CD4-positive, CD25-positive, alpha-beta regulatory T cell (primary cell): Measurements from ENCODE around the gene MPP2. TPM values are rescaled to one million over a fixed set of nuclear protein-coding genes. Genes with fewer than 3 reads are reported as not detected.

Source experiments
- ATAC-seq, 2 donors: fragments of 150-1000 bp; cut with Tn5 transposase; one replicate each; pipeline ENCODE4 v1.10.0; 2021; ENCODE audit warnings: low read depth in 2 of 2, moderate number of reproducible peaks in 2 of 2, moderate library complexity in 1 of 2
- DNase-seq, 3 donors: peaks; one replicate each; pipeline versions ENCODE4 v3.0.0 to v3.0.0-alpha.2; 2012 to 2022; ENCODE audit warnings: mixed read lengths in 1 of 3
- H3K27ac ChIP-seq: one replicate; pipeline ENCODE4 v1.7.0; 2013; ENCODE audit warnings: mild to moderate bottlenecking, low read length; ENCODE audit not compliant: insufficient read depth, poor library complexity, severe bottlenecking
- H3K27me3 ChIP-seq: one replicate; pipeline ENCODE4 v1.7.0; 2013; ENCODE audit warnings: low read length; ENCODE audit not compliant: control insufficient read depth, insufficient read depth
- H3K36me3 ChIP-seq: one replicate; pipeline ENCODE4 v1.7.0; 2013; ENCODE audit warnings: mild to moderate bottlenecking, low read length, moderate library complexity; ENCODE audit not compliant: control insufficient read depth, insufficient read depth
- H3K4me1 ChIP-seq: 2 replicates; pipeline ENCODE4 v1.7.0; 2013; ENCODE audit warnings: mild to moderate bottlenecking, low read length; ENCODE audit not compliant: insufficient read depth, control insufficient read depth, poor library complexity, severe bottlenecking
- H3K4me3 ChIP-seq: one replicate; pipeline ENCODE4 v1.7.0; 2013; ENCODE audit warnings: low read depth, mild to moderate bottlenecking, low read length, moderate library complexity
- H3K9me3 ChIP-seq, 2 experiments: 1 replicate in 1 of 2; 2 replicates in 1 of 2; pipeline ENCODE4 v1.7.0; 2013; ENCODE audit warnings: low read length in 2 of 2, mild to moderate bottlenecking in 1 of 2, moderate library complexity in 1 of 2; ENCODE audit not compliant: control insufficient read depth in 2 of 2
- H3K27ac Mint-ChIP-seq, 3 donors: one replicate each; pipeline ENCODE4 v1.8.0; 2020 to 2022; ENCODE audit warnings: mild to moderate bottlenecking in 3 of 3, mixed read lengths in 3 of 3, moderate library complexity in 2 of 3
- H3K27me3 Mint-ChIP-seq: one replicate; pipeline ENCODE4 v1.8.0; 2022; ENCODE audit warnings: mild to moderate bottlenecking, mixed read lengths
- H3K36me3 Mint-ChIP-seq: one replicate; pipeline ENCODE4 v1.8.0; 2020; ENCODE audit warnings: mixed read lengths
- H3K4me1 Mint-ChIP-seq, 4 donors: one replicate each; pipeline ENCODE4 v1.8.0; 2020 to 2022; ENCODE audit warnings: mixed read lengths in 4 of 4, mild to moderate bottlenecking in 1 of 4
- H3K4me3 Mint-ChIP-seq, 4 donors: one replicate each; pipeline ENCODE4 v1.8.0; 2020 to 2022; ENCODE audit warnings: mild to moderate bottlenecking in 4 of 4, mixed read lengths in 4 of 4, moderate library complexity in 3 of 4
- H3K9me3 Mint-ChIP-seq, 7 donors: one replicate each; pipeline ENCODE4 v1.8.0; 2020 to 2022; ENCODE audit warnings: mixed read lengths in 7 of 7, mild to moderate bottlenecking in 3 of 7, moderate library complexity in 2 of 7
- polyA plus RNA-seq, 4 donors: library from polyadenylated mRNA; unstranded; fragments of 300-500 nt; fragmentation: Illumina TruSeq; gene quantifications; one replicate each; pipeline ENCODE4 v1.2.3, GENCODE V29; 2021
- total RNA-seq: library from RNA; stranded (reverse); gene quantifications from one replicate; pipeline ENCODE4 v1.2.3, GENCODE V29; 2022

MPP2 gene, protein sequence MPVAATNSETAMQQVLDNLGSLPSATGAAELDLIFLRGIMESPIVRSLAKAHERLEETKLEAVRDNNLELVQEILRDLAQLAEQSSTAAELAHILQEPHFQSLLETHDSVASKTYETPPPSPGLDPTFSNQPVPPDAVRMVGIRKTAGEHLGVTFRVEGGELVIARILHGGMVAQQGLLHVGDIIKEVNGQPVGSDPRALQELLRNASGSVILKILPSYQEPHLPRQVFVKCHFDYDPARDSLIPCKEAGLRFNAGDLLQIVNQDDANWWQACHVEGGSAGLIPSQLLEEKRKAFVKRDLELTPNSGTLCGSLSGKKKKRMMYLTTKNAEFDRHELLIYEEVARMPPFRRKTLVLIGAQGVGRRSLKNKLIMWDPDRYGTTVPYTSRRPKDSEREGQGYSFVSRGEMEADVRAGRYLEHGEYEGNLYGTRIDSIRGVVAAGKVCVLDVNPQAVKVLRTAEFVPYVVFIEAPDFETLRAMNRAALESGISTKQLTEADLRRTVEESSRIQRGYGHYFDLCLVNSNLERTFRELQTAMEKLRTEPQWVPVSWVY
- total RNA-seq (1.6 TPM), polyA plus RNA-seq (under 1 TPM in 1 of 4 donors, not detected in 3; 0.47 TPM)

DNA sequence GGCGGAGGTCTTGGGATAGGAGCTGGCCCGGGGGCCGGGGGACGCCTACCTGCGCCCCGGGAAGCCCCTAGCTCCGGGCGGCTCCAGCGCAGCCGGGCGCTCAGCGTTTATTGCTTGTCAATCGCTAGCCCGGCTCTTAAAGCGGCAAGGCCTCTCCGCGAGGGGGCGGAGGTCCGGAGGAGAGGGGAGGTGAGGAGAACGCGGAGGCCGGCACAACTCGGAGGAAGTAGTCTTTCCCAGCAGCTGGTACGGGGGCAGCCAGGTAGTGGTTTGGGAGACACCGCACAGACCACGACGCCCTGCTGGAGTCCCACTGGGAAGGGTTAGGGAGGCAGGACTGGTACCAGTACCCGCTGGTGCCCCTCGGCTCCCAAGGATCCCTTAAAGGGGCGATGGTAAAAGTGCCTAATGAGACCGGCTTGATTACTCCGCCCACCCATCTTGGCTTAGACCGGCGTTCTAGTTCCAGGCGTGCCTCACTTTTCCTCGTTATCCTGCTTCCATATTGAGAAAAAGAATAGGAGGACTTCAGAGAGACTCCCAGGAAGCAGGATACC is at the start of gene MPP2:
Gene MPP2 (minus strand): TSS at position 112 of the 557 bp plus-strand sequence. CDS start 3,076 bp downstream, outside the sequence.
- peak within 1 kb of the TSS; percentile 44 for H3K4me3 ChIP-seq
- Mint-ChIP-seq H3K27ac (peak within 1 kb of the TSS in 2 of 3 donors; percentile 90 to 95), H3K4me3 (peak within 1 kb of the TSS; percentile 74 to 92 (median 86)), H3K4me1 (peaks cover 0 to 27% (median 14%) of the 10 kb centered on the region in 4 donors), H3K9me3 (no peaks in the 10 kb centered on the region), H3K27me3 (peaks cover 66% of the 10 kb centered on the region), H3K36me3 (no peaks in the 10 kb centered on the region)
- H3K36me3 ChIP-seq: no peaks in the 10 kb centered on the region
- peak; percentile 31 to 63 (median 53) for DNase-seq
- peaks cover 18% of the 10 kb centered on the region for H3K27me3 ChIP-seq
- peak; percentile 33 to 66 for ATAC-seq
- H3K9me3 ChIP-seq: no peaks in the 10 kb centered on the region
- H3K4me1 ChIP-seq: peaks cover 25% of the 10 kb centered on the region
- no peak within 1 kb of the TSS for H3K27ac ChIP-seq

DNA sequence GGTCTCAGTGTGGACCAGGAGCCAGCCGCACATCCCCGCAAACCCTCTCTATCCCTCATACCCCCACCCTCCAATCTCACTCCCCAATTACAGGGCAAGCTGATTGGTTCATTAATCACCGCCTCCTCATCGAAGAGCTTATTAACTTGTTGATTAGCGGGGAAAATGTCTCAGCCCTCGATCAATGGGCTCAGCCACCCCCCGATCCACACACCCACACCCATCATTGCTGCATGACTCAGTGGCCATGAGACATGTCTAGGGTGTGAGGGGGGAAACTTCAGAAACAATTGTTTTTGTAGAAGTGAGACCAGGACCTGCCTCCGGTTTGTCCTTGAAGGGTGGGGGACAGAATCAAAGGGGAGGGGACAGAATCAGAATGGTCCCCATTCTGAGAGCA is 48.9 kb upstream of the MPP2 start:
- Mint-ChIP-seq H3K4me1 (peaks cover 0 to 5% (median 0%) of the 10 kb centered on the region in 4 donors), H3K27ac (no peak overlapping the region), H3K4me3 (no peak overlapping the region), H3K36me3 (peaks cover 5% of the 10 kb centered on the region), H3K9me3 (peaks cover 0 to 2% (median 0%) of the 10 kb centered on the region in 7 donors), H3K27me3 (peaks cover 61% of the 10 kb centered on the region)
- Histone ChIP-seq H3K36me3 (no peaks in the 10 kb centered on the region), H3K4me3 (no peak overlapping the region), H3K27me3 (peaks cover 9% of the 10 kb centered on the region), H3K27ac (no peak overlapping the region), H3K4me1 (peaks cover 4% of the 10 kb centered on the region), H3K9me3 (no peaks in the 10 kb centered on the region)
- DNase-seq (no peak), ATAC-seq (no peak)

DNA sequence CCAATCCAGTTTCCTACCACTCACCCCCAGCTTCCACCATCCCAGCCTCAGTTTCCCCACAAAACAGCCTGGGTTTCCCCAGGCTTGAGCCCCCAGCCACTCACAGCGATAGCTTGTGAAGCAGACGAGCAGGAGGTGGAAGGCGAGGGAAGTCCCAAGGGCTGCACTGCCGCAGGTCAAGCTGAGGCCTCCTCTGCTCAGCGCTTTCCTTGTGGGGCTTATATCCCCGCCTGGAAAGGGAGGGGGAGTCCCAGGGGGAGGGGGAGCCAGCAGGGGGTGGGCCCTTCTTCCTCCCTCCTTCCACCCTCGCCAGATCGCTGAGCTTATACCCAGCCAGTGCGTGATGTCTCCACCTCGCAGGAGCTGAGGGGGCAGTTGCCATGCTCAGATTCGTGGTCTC is 46.4 kb upstream of the MPP2 start, which contains the start of gene PYY:
Gene PYY (minus strand): TSS at position 195 of the 400 bp plus-strand sequence. CDS start 457 bp downstream, outside the sequence.
- Histone ChIP-seq H3K27ac (no peak within 1 kb of the TSS), H3K27me3 (peaks cover 16% of the 10 kb centered on the region), H3K9me3 (no peaks in the 10 kb centered on the region), H3K4me3 (no peak within 1 kb of the TSS), H3K36me3 (no peaks in the 10 kb centered on the region), H3K4me1 (peaks cover 4% of the 10 kb centered on the region)
- Mint-ChIP-seq H3K36me3 (peaks cover 5% of the 10 kb centered on the region), H3K4me3 (no peak within 1 kb of the TSS), H3K27ac (no peak within 1 kb of the TSS), H3K27me3 (peaks cover 61% of the 10 kb centered on the region), H3K9me3 (peaks cover 0 to 2% (median 0%) of the 10 kb centered on the region in 7 donors), H3K4me1 (peaks cover 0 to 5% (median 0%) of the 10 kb centered on the region in 4 donors)
- DNase-seq (no peak), ATAC-seq (no peak)

DNA sequence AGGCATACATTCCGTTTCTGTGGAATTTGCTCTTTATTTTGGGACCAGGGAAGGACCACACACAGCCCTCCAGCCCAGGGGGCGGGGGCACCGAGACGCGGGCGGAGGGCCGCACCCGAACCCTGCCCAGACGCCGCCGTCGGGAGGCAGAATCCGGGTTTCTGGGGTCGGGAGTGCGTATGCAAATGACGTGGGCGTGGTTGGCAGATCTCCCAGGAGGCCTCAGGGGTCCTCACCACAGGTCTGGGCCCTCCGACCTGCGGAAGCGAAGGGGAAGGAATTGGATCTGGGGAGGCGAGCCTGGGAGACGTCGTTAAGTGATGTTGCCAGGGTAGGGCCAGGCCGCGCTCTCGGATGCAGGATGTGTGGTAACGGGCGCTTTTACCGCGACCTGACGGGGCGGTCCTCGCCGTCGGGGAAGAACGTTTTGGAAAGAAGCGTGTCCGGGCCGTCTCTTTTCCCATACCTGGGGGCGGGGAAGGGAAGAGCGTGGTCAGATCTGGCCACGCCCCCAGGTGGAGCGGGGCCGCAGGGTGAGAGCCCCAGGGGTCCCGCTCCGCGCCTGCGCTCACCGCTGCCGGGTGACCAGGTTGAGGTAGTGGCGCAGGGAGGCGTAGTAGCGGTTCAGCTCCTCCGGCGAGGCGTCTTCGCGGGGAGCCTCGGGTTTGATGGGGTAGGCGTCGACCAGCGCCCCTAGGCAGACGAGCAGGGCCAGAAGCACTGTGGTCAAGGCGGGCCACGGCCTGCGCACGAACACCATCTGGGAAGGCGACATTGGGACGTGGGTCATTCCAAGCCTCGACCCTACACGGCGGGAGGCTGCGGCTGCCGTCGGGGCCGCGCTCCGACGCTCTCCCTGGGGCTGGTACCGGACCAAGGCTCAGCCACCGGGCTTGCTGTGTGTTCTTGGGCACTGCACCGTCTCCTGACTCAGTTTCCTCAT is 45.7 kb upstream of the MPP2 start:
- peaks cover 61% of the 10 kb centered on the region for H3K27me3 Mint-ChIP-seq
- no peak for ATAC-seq
- H3K9me3 ChIP-seq: no peaks in the 10 kb centered on the region
- peak in 1 of 3 donors; percentile 16 for DNase-seq
- peaks cover 4% of the 10 kb centered on the region for H3K4me1 ChIP-seq
- H3K36me3 Mint-ChIP-seq: peaks cover 5% of the 10 kb centered on the region
- no peaks in the 10 kb centered on the region for H3K36me3 ChIP-seq
- H3K4me3 ChIP-seq: no peak overlapping the region
- H3K27ac ChIP-seq: no peak overlapping the region
- peaks cover 0 to 5% (median 0%) of the 10 kb centered on the region in 4 donors for H3K4me1 Mint-ChIP-seq
- H3K9me3 Mint-ChIP-seq: peaks cover 0 to 2% (median 0%) of the 10 kb centered on the region in 7 donors
- H3K27me3 ChIP-seq: peaks cover 16% of the 10 kb centered on the region
- H3K4me3 Mint-ChIP-seq: no peak overlapping the region
- H3K27ac Mint-ChIP-seq: no peak overlapping the region

DNA sequence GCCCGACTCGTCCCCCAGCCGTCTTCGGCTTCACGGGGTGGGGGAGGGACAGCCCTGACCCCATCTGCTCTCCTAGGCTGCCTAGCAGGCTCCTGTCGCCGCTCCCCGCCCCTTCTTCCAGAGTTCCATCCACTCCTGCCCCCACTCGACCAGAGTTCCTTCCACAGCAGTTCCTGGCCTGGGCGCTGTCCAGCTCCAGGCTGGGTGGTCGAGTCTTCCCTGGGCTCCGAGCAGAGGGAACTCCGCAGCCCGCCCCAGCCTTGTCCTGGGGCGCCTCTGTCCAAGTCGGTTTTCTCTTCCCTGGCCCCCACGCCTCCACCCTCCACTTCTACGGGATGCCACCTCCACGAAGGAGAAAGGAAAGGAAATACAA is 45.0 kb upstream of the MPP2 start:
- H3K4me1 ChIP-seq: peaks cover 4% of the 10 kb centered on the region
- no peak overlapping the region for H3K4me3 ChIP-seq
- no peak overlapping the region for H3K27ac Mint-ChIP-seq
- peaks cover 56% of the 10 kb centered on the region for H3K27me3 Mint-ChIP-seq
- ATAC-seq (no peak), DNase-seq (no peak)
- H3K27me3 ChIP-seq: peaks cover 16% of the 10 kb centered on the region
- H3K36me3 Mint-ChIP-seq: peaks cover 5% of the 10 kb centered on the region
- no peak overlapping the region for H3K27ac ChIP-seq
- no peak overlapping the region for H3K4me3 Mint-ChIP-seq
- peaks cover 0 to 5% (median 0%) of the 10 kb centered on the region in 4 donors for H3K4me1 Mint-ChIP-seq
- peaks cover 0 to 2% (median 0%) of the 10 kb centered on the region in 7 donors for H3K9me3 Mint-ChIP-seq
- no peaks in the 10 kb centered on the region for H3K9me3 ChIP-seq
- H3K36me3 ChIP-seq: no peaks in the 10 kb centered on the region

DNA sequence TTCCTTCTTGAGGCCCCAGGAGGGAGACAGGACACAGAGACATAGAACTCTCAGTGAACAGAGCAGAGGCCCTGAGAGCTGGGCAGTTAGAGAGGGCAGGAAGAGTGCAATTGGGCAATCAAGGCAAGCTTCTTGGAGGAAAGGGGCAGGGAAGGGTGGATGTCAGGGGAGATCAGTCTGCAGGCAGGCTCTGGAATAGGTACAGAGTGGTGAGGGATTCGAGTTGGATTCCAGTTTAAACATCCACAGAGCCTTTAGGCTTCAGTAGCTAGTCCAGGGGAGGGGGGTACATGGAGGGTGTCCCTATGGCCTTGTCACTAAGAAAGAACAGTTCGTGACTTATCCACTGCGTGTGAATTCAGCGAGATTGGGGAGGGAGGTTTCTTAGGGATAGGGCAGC is 44.4 kb upstream of the MPP2 start:
- H3K4me3 Mint-ChIP-seq: no peak overlapping the region

DNA sequence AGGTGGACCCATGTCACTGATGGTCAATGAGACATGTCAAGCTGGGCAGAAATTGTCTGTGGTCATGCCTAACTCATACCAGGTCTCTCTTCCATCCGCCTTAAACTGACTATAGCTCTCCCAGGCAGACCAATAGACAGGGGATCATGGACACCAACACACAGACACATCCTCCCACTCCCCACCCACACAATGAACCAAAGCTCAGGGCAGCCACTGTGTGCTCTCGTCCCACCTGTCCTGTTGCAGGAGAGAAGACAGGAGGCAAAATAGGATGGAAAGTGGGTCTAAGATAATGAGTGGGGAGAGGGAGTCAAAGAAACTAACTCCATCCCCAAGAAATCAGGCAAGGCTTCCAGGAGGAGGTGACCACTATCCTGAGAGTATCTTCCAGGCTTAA is 43.2 kb upstream of the MPP2 start:
- peaks cover 0 to 2% (median 0%) of the 10 kb centered on the region in 7 donors for H3K9me3 Mint-ChIP-seq

More for the DNA sequence above, 44.4 kb upstream of the MPP2 start:
- Mint-ChIP-seq H3K27me3 (peaks cover 50% of the 10 kb centered on the region), H3K4me1 (peaks cover 0 to 5% (median 0%) of the 10 kb centered on the region in 4 donors), H3K36me3 (peaks cover 5% of the 10 kb centered on the region), H3K27ac (no peak overlapping the region), H3K9me3 (peaks cover 0 to 2% (median 0%) of the 10 kb centered on the region in 7 donors)
- DNase-seq (no peak), ATAC-seq (no peak)
- Histone ChIP-seq H3K36me3 (no peaks in the 10 kb centered on the region), H3K27me3 (peaks cover 16% of the 10 kb centered on the region), H3K27ac (no peak overlapping the region), H3K9me3 (no peaks in the 10 kb centered on the region), H3K4me1 (peaks cover 4% of the 10 kb centered on the region), H3K4me3 (no peak overlapping the region)

More for the DNA sequence above, 43.2 kb upstream of the MPP2 start:
- peaks cover 4% of the 10 kb centered on the region for H3K4me1 ChIP-seq
- H3K27me3 ChIP-seq: peaks cover 16% of the 10 kb centered on the region
- no peaks in the 10 kb centered on the region for H3K36me3 ChIP-seq
- H3K27ac ChIP-seq: no peak overlapping the region
- Mint-ChIP-seq H3K4me1 (peaks cover 0 to 5% (median 0%) of the 10 kb centered on the region in 4 donors), H3K36me3 (peaks cover 5% of the 10 kb centered on the region), H3K27ac (no peak overlapping the region), H3K27me3 (peaks cover 38% of the 10 kb centered on the region), H3K4me3 (no peak overlapping the region)
- no peak overlapping the region for H3K4me3 ChIP-seq
- H3K9me3 ChIP-seq: no peaks in the 10 kb centered on the region
- DNase-seq (no peak), ATAC-seq (no peak)
